Ishikawa (cell line): ENCODE measurements around the gene LY6G5B.

Experiments used
- CEBPB ChIP-seq: IDR thresholded peaks from 2 replicates; pipeline ENCODE4 v1.6.1; 2012
- CREB1 ChIP-seq: IDR thresholded peaks from 2 replicates; pipeline ENCODE4 v1.6.1; 2012; ENCODE audit warnings: low read depth
- EGR1 ChIP-seq: IDR thresholded peaks from 2 replicates; pipeline ENCODE4 v1.6.1; 2012
- EP300 ChIP-seq: IDR thresholded peaks from 2 replicates; pipeline ENCODE4 v1.6.1; 2012; ENCODE audit warnings: borderline replicate concordance
- FOXM1 ChIP-seq: IDR thresholded peaks from 2 replicates; pipeline ENCODE4 v1.6.1; 2012; ENCODE audit warnings: low read depth, borderline replicate concordance
- MAX ChIP-seq: IDR thresholded peaks from 2 replicates; pipeline ENCODE4 v1.6.1; 2012
- NFIC ChIP-seq: IDR thresholded peaks from 2 replicates; pipeline ENCODE4 v1.6.1; 2012
- RAD21 ChIP-seq: IDR thresholded peaks from 2 replicates; pipeline ENCODE4 v1.6.1; 2012; ENCODE audit warnings: low read depth
- REST ChIP-seq: IDR thresholded peaks from 2 replicates; pipeline ENCODE4 v1.6.1; 2012; ENCODE audit warnings: low read depth, mild to moderate bottlenecking
- TAF1 ChIP-seq: IDR thresholded peaks from 2 replicates; pipeline ENCODE4 v1.6.1; 2012; ENCODE audit warnings: low read depth, mild to moderate bottlenecking
- TCF12 ChIP-seq: IDR thresholded peaks from 2 replicates; pipeline ENCODE4 v1.6.1; 2012; ENCODE audit warnings: low read depth
- TEAD4 ChIP-seq: IDR thresholded peaks from 2 replicates; pipeline ENCODE4 v1.6.1; 2012
- USF1 ChIP-seq: IDR thresholded peaks from 2 replicates; pipeline ENCODE4 v1.6.1; 2012
- YY1 ChIP-seq: IDR thresholded peaks from 2 replicates; pipeline ENCODE4 v1.6.1; 2012; ENCODE audit warnings: low read depth
- ZBTB7A ChIP-seq: IDR thresholded peaks from 2 replicates; pipeline ENCODE4 v1.6.1; 2012; ENCODE audit warnings: low read depth

Gene LY6G5B

GRCh38 chr6:31702819-31703716 is 33.3 kb downstream of the LY6G5B start, which contains the start of gene ABHD16A:
ABHD16A (minus strand) TSS chr6:31703324; CDS start chr6:31703281, 43 bp downstream.
- TF ChIP-seq TEAD4, result peak; percentile 33; the same call in 1 of the 2 replicates
- TF ChIP-seq TCF12, result no peak
- TF ChIP-seq NFIC, result no peak
- no peak for TF ChIP-seq EGR1
- TF ChIP-seq YY1, result peak; percentile 57
- TF ChIP-seq MAX, result peak; percentile 43; the same call in 1 of the 2 replicates
- TF ChIP-seq TAF1, result peak; percentile 65
- TF ChIP-seq ZBTB7A, result peak; percentile 34; the same call in 1 of the 2 replicates
- no peak for TF ChIP-seq FOXM1
- TF ChIP-seq CREB1, result peak; percentile 85
- no peak; the same call in 1 of the 2 replicates for TF ChIP-seq EP300
- no peak for TF ChIP-seq USF1
- TF ChIP-seq RAD21, result peak; percentile 1; the same call in 1 of the 2 replicates
- peak; percentile 99 for TF ChIP-seq CEBPB
- no peak for TF ChIP-seq REST

- TF ChIP-seq NFIC (no peak), ZBTB7A (no peak), EP300 (no peak), FOXM1 (no peak), CEBPB (no peak), YY1 (no peak), RAD21 (no peak), CREB1 (no peak), USF1 (no peak), TEAD4 (no peak), TAF1 (no peak), EGR1 (no peak), TCF12 (no peak)
Measured at GRCh38 chr6:31705931-31706330, 36.2 kb downstream of the LY6G5B start.

- TF ChIP-seq MAX, result no peak
- TF ChIP-seq TCF12, result no peak
- TF ChIP-seq USF1, result no peak
- no peak for TF ChIP-seq NFIC
- no peak for TF ChIP-seq REST
- TF ChIP-seq FOXM1, result no peak
- no peak for TF ChIP-seq TAF1
- no peak for TF ChIP-seq CREB1
- no peak for TF ChIP-seq TEAD4
- no peak for TF ChIP-seq EP300
- TF ChIP-seq YY1, result no peak
- TF ChIP-seq RAD21, result no peak
- no peak for TF ChIP-seq ZBTB7A
- TF ChIP-seq CEBPB, result no peak
Measured at GRCh38 chr6:31706599-31706998, 36.8 kb downstream of the LY6G5B start, which contains the start of gene LY6G6F. LY6G6F (plus strand) TSS chr6:31706866; CDS start chr6:31706907, 41 bp downstream.

- TF ChIP-seq FOXM1, result no peak
- TF ChIP-seq TAF1, result no peak
- TF ChIP-seq YY1, result no peak
- TF ChIP-seq EP300, result no peak
- TF ChIP-seq USF1, result no peak
- no peak for TF ChIP-seq ZBTB7A
- no peak for TF ChIP-seq CEBPB
- no peak for TF ChIP-seq NFIC
- TF ChIP-seq RAD21, result no peak
- TF ChIP-seq TEAD4, result no peak
- TF ChIP-seq CREB1, result no peak
- TF ChIP-seq REST, result no peak
- TF ChIP-seq MAX, result no peak
- no peak for TF ChIP-seq TCF12
- no peak for TF ChIP-seq EGR1
Measured at GRCh38 chr6:31707701-31708100, 37.9 kb downstream of the LY6G5B start.
